Stimulated activated CD4-positive, alpha-beta T cell treated with anti-CD3 and anti-CD28 coated beads, Interleukin-12 subunit alpha, Interleukin-12 subunit beta, amount 100 ng/mL, for 4 hours (primary cell): Measurements from ENCODE around the gene FGF5.
A peak's percentile ranks its signal among the peaks of the same experiment; 100 is the strongest.
"Not testable (repeated sequence)": the region's sequence is repeated elsewhere in the genome, so short reads cannot be mapped to it uniquely, and the experiment has no call there.

Experiments used
- DNase-seq: peaks from one replicate; pipeline ENCODE4 v3.0.0-alpha.2; 2020

FGF5 gene

DNA sequence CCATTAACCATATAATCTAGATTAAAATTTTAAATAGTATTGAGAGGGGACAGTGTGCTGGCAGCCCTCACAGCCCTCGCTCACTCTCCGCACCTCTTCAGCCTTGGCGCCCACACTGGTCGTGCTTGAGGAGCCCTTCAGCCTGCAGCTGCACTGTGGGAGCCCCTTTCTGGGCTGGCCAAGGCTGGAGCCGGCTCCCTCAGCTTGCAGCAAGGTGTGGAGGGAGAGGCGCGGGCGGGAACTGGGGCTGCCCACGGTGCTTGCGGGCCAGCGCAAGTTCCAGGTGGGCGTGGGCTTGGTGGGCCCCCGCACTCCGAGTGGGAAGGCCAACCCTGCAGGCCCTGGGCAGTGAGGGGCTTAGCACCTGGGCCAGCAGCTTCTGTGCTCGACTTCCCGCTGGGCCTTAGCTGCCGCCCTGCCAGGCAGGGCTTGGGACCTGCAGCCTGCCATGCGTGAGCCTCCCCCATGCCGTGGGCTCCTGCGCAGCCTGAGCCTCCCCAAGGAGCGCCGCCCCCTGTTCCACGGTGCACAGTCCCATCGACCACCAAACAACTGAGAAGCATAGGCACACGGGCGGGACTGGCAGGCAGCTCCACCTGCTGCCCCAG is 36.3 kb downstream of the FGF5 start:
- DNase-seq: no peak

DNA sequence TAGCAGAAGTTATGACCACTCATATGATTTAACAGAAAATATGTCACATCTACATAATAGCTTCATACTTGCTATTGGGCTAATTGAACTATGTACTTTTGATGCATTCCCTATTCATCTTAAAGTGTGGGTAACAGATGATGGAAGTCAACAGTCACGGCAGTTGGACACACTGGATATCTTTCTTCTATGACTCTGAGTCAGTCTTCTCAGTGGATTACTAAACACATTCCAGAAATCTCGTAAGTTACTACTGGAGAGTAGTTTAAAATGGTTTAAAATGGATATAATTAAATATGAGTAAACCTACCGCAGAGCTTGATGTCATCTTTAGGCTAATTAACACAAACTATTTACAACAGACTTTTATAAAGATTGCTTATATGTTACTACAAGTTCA is 39.0 kb downstream of the FGF5 start:
- DNase-seq: no peak

DNA sequence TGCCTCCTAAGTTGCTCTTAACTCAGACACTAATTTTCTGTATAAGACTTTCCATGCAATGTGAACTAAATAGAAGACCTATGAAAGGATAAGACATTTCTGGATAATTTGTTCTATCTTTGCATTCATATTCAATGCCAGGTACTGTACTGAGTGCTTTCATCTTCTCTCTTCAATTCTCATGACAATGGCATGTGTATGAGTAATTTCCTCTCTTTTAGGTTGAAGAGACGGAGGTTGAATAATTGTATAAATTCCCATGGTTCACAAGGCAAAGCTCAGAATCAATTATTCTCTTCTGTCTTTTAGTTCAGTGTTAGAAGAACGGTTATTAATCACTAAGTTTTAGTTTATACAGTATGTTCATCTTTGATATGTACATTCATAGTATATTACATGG is 39.8 kb downstream of the FGF5 start:
- no peak for DNase-seq

DNA sequence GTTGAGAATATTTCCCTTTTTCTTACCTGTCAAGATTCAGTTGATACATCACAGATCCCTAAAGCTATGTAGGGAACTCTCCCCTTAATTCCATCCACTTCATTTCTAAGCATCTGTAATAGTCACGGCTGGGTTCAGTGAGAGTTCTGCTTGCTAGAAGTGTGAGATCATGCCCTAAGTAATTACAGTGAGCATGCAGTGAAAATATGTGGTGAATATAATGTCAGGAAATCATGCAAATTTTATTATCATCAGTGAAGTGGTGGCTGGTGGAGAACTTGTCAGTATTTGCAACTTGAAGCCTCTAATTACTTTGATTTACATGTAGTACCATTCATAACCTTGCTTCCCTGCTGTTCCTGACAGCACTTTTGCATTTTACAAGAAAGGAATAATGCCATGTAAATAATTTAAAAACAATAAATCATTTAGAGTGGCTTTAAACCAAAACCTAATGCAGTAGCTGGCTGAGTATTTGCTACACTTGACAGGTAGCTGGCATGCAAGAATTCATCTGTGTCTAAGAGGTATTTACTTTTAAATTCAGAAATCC is 40.8 kb downstream of the FGF5 start:
- DNase-seq: no peak

DNA sequence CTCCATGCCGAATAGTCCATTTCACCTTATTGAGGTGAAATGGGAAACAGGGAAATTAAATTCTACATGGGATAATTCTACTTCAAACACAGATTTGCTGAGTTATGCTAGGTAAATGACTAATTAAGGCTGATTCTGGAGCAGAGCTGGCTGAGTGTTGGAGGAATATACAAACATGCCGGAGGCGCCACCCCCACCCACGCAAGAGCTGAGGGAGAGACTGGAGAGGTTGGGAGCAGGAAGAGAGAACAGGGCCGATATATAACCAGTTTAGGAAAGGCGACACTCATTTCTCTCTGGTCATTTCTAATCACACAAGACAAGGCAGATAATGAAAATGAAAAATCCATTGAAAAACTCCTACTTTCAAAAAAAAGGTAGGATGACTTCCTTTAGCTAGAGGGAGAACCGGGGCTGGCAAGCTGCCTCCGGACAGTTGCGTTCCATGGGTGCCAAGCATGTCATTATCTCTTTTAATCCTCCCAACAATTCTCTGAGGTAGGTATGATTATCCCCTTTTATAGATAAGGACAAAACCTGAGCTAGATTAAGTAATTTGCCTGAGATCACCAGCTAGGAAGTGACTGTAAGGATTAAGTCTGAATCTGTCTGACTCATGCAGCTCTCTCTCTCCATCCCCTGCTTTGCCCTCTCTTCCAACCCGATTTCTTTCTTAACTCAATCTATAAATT is 41.5 kb downstream of the FGF5 start:
- DNase-seq: no peak

DNA sequence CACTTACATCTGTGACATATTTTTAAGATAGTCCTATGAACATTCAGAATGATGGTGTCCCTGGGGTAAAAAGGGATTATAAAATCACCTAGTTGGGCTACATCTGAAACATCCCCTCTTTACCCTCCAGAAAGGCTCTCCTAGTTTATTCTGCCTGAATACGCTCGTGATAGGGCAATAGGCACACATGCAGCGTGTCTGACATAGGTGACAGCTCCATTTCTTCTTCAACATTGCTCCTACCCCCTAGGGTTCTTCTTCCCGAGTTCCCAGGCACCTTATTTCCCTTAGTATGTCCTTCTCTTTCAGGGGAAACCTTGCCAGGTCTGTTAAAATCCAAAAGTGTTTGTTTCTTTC is 42.0 kb downstream of the FGF5 start:
- DNase-seq: no peak

DNA sequence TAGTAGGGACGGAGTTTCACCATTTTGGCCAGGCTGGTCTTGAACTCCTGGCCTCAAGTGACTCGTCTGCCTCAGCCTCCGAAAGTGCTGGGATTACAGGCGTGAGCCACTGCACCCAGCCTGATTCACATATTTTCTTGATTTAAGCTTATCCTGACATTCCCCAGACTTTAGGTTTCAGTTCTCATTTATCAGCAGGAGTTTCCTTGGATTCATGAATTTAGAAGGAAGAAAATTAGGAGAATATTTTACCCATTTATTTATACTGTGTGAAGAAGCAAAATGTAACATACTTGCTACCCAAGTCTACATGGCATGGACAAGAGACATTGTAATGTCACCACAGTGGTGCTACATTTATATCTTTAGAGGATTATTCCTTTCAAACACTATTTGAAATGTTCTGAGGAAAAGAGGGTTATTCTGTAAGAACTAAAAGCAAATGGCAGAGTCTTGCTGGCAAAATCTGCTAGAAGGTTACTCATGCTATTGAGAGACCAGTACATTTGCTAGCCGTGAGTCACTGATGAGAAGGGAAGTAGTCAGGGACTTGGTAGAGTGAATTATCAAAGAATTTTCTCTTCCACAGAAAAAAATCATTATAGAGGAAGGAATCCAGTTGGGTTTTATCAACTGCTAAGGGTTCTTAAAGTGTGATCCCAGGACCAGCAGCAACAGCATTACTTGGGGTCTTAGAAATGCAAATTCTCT is 43.0 kb downstream of the FGF5 start:
- DNase-seq: no peak

DNA sequence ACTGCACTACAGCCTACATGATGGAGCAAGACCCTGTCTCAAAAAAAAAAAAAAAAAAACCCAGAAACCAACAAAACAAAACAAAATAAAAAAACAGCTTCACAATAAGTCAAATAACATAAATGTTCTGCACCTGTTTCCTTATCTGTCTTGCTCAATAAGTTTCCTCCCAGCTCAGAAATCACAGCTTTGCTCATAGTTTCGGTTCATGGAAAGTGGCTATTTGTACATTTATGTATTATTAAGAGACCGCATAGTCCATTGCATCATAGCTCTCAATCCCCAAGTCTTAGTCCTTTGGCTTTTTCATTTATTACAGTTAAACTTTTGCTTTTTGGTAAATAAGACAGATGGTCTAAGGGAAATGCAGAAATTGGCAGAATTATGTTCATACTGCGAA is 44.7 kb downstream of the FGF5 start:
- no peak for DNase-seq

DNA sequence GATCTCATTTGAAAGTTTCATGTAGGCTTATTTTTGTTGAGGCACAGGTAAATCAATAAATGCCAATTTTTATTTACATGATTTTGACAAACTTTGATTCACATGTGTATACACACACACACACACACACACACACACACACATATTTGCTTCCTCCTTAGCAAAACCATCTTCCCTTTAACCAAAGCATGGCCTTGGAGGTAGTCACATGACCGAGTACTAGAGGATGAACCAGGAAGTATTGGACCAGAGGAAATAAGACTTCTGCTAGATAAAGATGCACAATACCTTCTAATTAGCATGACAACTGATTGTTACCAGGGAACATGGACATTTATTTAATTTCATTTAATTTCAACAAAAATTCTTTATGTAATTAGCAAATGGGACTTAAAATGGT is 45.7 kb downstream of the FGF5 start:
- no peak for DNase-seq

DNA sequence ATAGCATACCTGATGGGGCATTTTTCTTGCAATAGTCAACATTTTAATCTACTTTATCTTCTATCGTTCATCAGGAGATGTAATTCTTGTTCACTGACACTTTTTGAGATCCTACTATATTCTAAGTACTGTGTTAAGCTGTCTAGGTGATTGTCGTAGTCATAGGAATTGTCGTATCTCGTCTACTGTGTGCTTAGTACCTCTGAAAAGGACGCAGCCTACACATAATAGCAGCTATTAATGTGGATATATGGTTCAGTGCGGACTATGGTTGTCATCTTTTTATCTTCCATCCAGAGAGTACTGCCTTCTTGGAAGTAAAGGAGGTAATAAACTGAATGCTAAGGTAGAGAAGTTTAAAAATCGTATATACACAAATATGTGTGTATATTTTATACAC is 47.2 kb downstream of the FGF5 start:
- DNase-seq: no peak

DNA sequence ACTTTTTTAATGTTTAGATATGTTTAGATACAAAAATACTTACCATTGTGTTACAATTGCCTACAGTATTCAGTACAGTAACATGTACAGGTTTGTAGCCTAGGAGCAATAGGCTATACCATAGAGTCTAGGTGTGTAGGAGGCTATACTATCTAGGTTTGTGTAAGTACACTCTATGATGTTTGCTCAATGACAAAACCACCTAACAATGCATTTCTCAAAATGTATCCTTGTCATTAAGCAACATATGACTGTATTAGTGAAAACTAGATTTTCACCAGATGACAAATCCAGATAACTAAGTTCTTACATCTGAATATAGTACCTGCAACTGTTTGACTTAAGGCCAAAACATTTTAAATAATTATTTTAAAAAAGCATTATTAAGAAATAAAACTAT is 49.4 kb downstream of the FGF5 start:
- DNase-seq: not testable (repeated sequence)

DNA sequence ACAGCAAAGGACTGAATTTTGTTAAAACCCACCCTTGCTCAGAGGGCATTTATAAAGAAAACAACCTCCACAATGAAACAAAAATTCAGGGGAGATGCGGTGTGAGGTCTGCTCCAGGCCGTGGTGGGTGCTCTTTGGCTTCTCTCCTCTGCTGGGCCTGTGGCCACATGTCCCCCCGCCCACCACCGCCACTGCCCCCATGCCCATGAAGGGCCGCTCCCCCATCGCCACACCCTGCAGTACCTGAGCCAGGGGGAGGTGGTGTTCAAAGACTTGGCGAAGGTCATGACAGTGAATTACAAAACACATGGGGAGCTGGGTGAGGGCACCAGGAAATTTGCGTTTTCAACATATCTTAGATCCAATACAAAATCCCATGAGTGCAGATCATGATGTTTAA is 54.9 kb downstream of the FGF5 start:
- DNase-seq: no peak

DNA sequence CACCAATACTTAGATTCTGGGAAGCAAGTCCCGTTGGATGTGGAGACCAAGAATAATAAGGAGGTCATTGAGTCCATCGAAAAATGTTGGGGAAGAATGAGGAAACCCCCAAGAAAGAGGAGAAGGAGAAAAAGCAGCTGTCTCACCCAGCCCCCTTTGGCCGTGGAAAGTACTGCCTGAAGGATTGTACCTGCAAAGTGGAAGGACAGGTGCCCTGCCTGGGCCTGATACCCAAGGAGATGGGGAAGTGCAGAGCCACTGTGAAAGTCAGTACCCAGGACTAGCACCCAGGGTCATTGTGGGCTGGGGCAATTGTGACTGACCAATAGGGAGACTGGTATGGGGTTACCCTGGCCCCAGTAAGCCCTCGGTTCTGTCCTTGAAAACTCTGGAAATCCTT is 55.3 kb downstream of the FGF5 start:
- DNase-seq: no peak

DNA sequence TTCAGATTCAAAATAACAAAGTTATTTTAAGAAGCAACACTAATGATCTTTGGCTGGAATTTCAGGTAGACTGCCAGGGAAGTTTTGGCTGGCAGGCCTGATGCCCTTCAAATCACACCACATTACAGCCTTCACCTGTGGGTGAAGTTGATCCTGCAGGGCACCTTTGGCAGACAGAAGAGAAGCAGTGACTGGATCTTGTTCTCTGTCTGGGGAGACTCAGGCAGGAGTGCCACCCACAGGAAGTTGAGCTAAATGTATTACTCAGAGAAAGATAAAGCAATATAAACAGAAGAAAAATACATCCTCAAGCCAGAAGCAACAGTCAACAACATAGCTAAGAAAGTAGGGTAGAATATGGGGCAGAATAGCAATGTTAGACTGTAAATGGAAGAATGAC is 56.3 kb downstream of the FGF5 start:
- DNase-seq: no peak

DNA sequence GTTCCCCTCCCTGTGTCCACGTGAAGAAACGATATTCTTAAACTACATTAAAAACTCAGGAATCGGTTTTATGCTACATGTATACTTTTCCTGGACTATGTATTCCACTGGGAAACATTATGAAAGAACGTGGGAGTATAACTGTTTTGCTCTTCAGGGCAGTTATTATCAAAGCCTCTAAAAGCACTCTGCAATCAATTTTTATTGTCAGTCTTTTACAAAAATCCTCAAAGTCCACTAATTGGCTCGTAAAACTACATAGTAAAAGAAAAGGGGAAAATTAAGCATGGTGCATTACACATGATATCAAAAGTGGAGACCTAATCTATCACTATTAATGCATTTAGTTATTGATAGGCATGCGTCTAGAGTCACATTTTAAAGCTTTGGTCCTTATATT is 57.7 kb downstream of the FGF5 start:
- DNase-seq: no peak

DNA sequence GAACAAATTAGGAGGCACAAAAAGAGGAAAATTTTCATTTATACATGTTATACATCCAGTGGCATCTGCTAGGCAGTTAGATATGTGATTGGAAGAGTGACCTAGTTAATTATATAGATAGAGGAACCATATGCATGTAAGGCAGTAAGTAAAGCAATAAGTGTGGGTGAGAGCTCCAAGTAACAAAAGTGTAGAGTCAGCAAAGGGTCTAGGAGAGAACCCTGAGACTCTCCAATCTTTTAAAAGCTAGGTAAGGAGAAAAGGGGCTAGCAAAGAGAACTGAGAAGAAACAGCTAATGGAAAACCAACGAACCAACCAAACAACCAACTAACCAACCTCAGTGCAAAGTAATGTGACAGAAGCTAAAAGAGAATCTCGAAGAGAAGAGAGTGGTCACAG is 65.2 kb downstream of the FGF5 start:
- no peak for DNase-seq

DNA sequence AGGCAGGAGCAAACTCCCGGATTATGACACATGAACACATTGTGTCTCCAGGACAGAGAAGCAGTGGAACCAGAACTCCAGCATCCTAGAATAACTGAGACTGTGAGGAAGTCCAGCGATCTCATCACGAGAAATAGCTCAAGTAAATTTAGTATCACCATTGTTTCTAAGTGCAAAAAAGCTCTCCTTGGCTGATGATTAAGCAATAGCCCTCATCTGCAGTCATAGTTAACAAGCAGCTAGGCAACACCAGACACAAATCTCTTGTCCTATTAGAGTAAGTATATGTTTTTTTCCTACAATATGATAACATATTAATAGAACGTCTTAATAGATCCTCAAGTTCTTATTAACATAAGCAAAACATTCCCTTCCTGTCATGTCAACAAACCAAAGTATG is 66.7 kb downstream of the FGF5 start:
- no peak for DNase-seq

DNA sequence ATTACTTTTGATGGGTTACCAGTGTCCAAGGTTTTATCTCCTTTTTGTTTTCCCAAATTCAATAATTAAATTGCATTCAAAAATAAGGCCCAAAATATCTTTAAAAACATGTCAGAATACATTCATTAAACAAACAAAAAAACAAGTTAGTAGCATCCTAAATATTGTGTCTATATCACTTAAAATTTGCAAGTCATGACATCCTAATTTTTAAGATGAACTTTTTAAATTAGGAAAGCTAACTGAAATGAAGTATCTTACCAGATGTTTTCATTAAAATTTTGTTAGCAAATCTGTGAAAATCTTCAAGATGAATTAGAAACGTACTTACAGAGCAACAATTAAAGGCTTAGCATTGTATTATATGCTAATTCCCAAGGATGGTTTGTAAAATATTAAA is 68.1 kb downstream of the FGF5 start:
- DNase-seq: no peak

DNA sequence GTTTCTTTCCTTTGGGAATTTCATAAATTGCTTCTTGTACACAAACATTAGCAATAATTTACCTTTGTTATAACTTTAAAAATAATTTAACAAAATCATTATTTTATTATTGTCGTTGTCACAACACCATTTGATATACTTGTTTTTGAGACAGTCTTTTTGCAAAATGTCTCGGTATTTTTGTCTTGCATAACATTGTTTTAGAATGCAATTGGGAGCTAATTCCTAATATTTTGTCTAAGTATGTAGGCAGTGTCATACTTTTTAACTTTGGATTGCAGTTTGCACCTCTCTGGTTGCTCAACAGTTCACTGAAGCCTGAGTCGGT is 68.7 kb downstream of the FGF5 start:
- no peak for DNase-seq

DNA sequence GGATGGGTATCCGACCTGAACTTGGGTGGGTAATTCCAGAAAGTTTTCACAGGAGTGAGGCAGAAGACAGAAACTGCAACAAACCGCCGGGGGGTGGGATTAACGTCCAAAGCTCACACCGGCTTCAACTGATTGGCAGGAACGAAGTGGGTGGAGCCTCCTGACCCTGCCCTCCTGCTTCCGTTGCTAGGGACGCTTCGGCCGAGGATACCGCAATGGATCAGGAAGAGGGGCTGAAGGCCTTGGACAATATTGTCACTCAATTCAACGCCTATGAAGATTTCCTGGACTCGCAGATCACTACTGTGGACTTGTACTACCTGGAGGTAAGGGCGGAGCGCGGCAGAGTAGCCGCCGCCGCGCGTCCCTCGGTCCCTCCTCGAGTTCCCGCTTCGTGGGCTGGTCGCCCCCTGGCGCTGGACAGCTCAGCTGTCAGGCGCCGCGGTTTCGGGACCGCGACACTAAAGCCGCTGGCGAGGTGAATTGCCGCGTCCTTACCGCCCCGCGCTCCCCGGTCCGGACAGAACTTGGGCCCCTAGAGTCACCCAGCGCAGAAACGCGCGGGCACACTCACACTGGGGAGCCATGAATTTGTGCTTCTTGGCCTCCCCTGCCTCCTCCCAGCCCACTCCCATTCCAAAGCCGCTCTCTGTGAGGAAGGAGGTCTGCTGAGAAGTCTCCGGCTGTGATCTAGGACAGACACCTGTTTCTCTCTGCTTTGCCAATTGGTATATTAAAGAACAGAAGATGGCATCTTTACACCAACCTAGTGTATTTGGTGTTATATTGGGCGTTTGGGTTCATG is 69.3 kb downstream of the FGF5 start, which contains the start of gene CFAP299:
Gene CFAP299 (plus strand): TSS at position 177 of the 805 bp plus-strand sequence.
- peak; percentile 59 for DNase-seq

DNA sequence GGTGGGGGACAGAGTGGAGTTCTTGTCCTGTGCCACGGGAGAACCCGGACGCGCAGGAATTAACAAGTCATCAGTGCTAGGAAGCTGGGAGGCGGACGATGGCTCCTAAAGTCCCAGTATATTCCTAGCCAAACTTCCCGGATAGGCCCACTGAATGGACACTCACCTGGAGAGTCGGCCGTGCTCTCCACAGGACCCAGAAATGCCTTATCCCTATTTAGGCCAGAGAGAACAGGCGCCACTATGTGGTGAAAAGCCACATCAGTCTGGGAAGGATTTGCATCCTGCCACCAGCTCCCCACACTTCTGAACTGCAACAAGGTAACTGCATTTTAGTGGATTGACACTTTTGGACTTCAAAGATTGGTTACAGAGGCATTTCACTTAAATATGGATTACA is 70.1 kb downstream of the FGF5 start:
- DNase-seq: no peak

DNA sequence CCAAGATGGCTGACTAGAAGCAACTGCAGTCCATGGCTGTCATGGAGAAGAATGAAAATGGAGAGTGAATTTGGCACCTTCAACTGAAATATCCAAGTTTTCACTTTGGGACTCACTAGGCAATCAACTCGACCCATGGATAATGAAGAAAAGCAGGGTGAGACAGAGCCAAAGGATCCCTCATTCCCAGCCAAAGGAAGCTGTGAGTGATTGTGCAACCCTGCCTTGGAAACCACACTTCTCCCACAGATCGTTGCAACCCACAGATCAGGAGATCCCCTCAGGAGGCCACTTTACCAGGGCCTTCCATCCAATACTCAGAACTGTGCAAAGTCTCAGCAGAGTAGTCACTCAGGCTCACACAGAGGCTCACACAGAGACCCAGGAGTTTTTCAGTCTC is 73.6 kb downstream of the FGF5 start:
- no peak for DNase-seq
